HL-60 (cell line): ENCODE data around the gene TEAD2.

ENCODE experiments used
- DNase-seq, 2 experiments: peaks; one replicate each; pipeline ENCODE4 v3.0.0-alpha.2; 2010 to 2020; ENCODE audit warnings: low read depth in 1 of 2, low spot score in 1 of 2
- H3K27ac ChIP-seq: fragments of 250-450 bp; sonication (Bioruptor Pico); replicated peaks from 2 replicates; pipeline ENCODE4 v1.5.1; 2020; ENCODE audit warnings: mild to moderate bottlenecking, moderate library complexity
- H3K27me3 ChIP-seq: fragments of 250-450 bp; sonication (Bioruptor Pico); 2 replicates; pipeline ENCODE4 v1.5.1; 2021; ENCODE audit warnings: mild to moderate bottlenecking, moderate library complexity; ENCODE audit not compliant: insufficient read depth, poor library complexity, severe bottlenecking
- H3K4me3 ChIP-seq: replicated peaks from 2 replicates; pipeline ENCODE4 v1.5.1; 2011; ENCODE audit warnings: mild to moderate bottlenecking, control low read depth, low read length; ENCODE audit not compliant: insufficient read depth
- GABPA ChIP-seq: IDR thresholded peaks from 2 replicates; pipeline ENCODE4 v1.6.1; 2012; ENCODE audit warnings: low read depth
- POLR2AphosphoS5 ChIP-seq: IDR thresholded peaks from 2 replicates; pipeline ENCODE4 v1.6.1; 2012; ENCODE audit warnings: low read depth
- SPI1 ChIP-seq: IDR thresholded peaks from 2 replicates; pipeline ENCODE4 v1.6.1; 2012; ENCODE audit warnings: low read depth, mild to moderate bottlenecking, borderline replicate concordance
- TF ChIP-seq, protein P1 (sequence below): IDR thresholded peaks from 2 replicates; pipeline ENCODE4 v1.6.1; 2012; ENCODE audit warnings: low read depth; ENCODE audit not compliant: insufficient replicate concordance
- TF ChIP-seq, protein P2 (sequence below): IDR thresholded peaks from one replicate; pipeline ENCODE4 v1.5.1; 2011; ENCODE audit warnings: low read length, control low read depth, inconsistent platforms; ENCODE audit not compliant: insufficient read depth

The TEAD2 gene

GRCh38 chr19:49398001-49398615 is 35.9 kb upstream of the TEAD2 start:
- TF ChIP-seq GABPA (no peak), POLR2AphosphoS5 (no peak), SPI1 (no peak)
- TF ChIP-seq, protein P1, sequence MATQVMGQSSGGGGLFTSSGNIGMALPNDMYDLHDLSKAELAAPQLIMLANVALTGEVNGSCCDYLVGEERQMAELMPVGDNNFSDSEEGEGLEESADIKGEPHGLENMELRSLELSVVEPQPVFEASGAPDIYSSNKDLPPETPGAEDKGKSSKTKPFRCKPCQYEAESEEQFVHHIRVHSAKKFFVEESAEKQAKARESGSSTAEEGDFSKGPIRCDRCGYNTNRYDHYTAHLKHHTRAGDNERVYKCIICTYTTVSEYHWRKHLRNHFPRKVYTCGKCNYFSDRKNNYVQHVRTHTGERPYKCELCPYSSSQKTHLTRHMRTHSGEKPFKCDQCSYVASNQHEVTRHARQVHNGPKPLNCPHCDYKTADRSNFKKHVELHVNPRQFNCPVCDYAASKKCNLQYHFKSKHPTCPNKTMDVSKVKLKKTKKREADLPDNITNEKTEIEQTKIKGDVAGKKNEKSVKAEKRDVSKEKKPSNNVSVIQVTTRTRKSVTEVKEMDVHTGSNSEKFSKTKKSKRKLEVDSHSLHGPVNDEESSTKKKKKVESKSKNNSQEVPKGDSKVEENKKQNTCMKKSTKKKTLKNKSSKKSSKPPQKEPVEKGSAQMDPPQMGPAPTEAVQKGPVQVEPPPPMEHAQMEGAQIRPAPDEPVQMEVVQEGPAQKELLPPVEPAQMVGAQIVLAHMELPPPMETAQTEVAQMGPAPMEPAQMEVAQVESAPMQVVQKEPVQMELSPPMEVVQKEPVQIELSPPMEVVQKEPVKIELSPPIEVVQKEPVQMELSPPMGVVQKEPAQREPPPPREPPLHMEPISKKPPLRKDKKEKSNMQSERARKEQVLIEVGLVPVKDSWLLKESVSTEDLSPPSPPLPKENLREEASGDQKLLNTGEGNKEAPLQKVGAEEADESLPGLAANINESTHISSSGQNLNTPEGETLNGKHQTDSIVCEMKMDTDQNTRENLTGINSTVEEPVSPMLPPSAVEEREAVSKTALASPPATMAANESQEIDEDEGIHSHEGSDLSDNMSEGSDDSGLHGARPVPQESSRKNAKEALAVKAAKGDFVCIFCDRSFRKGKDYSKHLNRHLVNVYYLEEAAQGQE = no peak
- TF ChIP-seq, protein P2, sequence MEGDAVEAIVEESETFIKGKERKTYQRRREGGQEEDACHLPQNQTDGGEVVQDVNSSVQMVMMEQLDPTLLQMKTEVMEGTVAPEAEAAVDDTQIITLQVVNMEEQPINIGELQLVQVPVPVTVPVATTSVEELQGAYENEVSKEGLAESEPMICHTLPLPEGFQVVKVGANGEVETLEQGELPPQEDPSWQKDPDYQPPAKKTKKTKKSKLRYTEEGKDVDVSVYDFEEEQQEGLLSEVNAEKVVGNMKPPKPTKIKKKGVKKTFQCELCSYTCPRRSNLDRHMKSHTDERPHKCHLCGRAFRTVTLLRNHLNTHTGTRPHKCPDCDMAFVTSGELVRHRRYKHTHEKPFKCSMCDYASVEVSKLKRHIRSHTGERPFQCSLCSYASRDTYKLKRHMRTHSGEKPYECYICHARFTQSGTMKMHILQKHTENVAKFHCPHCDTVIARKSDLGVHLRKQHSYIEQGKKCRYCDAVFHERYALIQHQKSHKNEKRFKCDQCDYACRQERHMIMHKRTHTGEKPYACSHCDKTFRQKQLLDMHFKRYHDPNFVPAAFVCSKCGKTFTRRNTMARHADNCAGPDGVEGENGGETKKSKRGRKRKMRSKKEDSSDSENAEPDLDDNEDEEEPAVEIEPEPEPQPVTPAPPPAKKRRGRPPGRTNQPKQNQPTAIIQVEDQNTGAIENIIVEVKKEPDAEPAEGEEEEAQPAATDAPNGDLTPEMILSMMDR = no peak
- Histone ChIP-seq H3K27me3 (no peaks in the 10 kb centered on the region), H3K27ac (no peak overlapping the region), H3K4me3 (no peak overlapping the region)
- DNase-seq = no peak

DNA sequence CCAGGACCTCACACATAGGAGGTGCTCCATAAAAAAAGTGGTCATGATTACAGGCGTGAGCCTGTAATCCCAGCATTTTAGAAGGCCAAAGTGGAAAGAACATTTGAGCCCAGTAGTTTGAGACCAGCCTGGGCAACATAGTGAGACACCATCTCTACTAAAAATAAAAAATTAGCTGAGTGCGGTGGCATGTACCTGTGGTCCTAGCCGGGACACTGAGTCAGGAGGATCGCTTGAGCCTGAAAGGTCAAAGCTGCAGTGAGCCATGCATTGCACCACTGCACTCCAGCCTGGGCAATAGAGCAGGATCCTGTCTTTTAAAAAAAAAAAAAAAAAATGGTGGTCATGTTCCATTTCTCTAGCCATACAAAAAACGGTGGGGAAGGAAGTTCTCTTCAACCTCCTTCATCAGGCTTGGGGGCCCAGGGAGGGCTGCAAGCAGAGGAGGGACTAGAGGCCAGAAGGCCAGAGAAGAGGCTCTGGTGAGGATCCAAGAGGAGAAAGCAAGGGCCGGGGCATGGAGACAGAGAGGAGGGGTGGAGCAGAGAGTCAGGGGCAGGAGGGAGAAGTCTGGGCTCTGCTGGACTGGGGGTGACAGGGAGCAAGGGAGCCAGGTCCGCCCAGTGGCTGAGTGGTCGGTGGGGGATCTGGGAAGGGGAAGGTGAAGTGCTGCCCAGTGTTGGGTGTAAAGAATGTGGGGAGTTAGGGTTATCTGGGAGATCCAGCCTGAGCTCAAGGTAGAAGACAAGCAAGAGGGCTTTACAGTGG is 34.7 kb upstream of the TEAD2 start:
- DNase-seq = no peak
- Histone ChIP-seq H3K27ac (no peak overlapping the region), H3K4me3 (no peak overlapping the region), H3K27me3 (peaks cover 3% of the 10 kb centered on the region)
- TF ChIP-seq SPI1 = no peak
- TF ChIP-seq POLR2AphosphoS5 = no peak
- TF ChIP-seq, protein P1 = no peak
- TF ChIP-seq, protein P2 = no peak
- TF ChIP-seq GABPA = no peak

DNA sequence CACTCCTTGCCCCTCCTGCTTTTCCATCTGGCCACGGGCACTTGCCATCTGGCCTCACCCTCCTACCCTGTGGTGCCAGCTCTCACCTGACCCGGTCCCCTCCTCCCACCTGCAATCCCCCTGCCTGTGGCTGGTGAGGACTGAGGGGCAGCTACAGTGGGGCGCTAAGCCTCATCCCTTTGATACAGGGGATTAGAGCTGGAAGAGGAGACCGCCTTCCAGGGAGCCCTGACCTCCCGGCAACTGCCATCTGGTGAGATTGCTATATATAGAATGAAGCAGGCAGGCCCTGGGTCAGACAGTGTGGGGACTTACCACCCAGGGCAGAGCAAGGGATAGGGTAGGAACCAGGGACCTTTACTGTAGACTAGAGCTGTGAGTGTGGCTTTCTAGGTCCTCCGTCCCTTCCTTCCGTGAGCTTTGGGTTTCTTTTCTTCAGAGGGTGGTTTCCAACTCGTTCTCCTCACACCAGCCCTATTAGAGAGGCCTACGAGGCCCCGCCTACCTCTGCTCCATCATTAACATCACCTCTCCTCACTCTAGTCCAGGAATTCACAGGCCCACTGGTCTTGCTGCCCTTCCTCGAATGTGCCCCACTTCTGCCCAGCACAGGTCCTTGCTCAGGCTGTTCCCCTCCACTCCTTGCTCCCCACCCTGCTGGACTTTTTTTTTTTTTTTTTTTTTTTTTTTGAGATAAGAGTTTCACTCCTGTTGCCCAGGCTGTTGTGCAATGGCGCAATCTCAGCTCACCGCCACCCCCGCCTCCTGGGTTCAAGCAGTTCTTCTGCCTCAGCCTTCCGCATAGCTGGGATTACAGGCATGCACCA is 33.6 kb upstream of the TEAD2 start:
- H3K27ac ChIP-seq = no peak overlapping the region

More for the DNA sequence above, 33.6 kb upstream of the TEAD2 start:
- TF ChIP-seq, protein P2 = no peak
- no peak for TF ChIP-seq SPI1
- TF ChIP-seq, protein P1 = no peak
- TF ChIP-seq GABPA = no peak
- no peak for TF ChIP-seq POLR2AphosphoS5
- peaks cover 3% of the 10 kb centered on the region for H3K27me3 ChIP-seq
- no peak for DNase-seq
- H3K4me3 ChIP-seq = no peak overlapping the region
